ENCODE data around the gene CDC40.

- TF ChIP-seq POLR2A (IDR thresholded peaks at IDR 0.05; ENCODE audit: low read length) (no peak), GATA1 (IDR thresholded peaks at IDR 0.05; ENCODE audit: low read depth, low read length) (no peak)
Observed at GRCh38 chr6:110246378-110246777, 66.2 kb downstream of the CDC40 start.

Data from erythroblast (primary cell).